KOPT-K1 (cell line): ENCODE results near the gene SMIM35.

Experiments
- H3K27ac ChIP-seq: fragments of 200-600 bp; sonication (generic); 2 replicates; pipeline ENCODE4 v1.5.1; 2016; ENCODE audit warnings: antibody characterized with exemption, mild to moderate bottlenecking, low read depth, low read length; ENCODE audit not compliant: poor library complexity, severe bottlenecking
- H3K36me3 ChIP-seq: fragments of 200-600 bp; sonication (generic); 2 replicates; pipeline ENCODE4 v1.5.1; 2017; ENCODE audit warnings: antibody characterized with exemption, mild to moderate bottlenecking, low read length, moderate library complexity; ENCODE audit not compliant: insufficient read depth
- H3K9me3 ChIP-seq: fragments of 200-600 bp; sonication (generic); 2 replicates; pipeline ENCODE4 v1.5.1; 2017; ENCODE audit warnings: antibody characterized with exemption, low read length, mild to moderate bottlenecking; ENCODE audit not compliant: insufficient read depth, poor library complexity, severe bottlenecking

Gene SMIM35

DNA sequence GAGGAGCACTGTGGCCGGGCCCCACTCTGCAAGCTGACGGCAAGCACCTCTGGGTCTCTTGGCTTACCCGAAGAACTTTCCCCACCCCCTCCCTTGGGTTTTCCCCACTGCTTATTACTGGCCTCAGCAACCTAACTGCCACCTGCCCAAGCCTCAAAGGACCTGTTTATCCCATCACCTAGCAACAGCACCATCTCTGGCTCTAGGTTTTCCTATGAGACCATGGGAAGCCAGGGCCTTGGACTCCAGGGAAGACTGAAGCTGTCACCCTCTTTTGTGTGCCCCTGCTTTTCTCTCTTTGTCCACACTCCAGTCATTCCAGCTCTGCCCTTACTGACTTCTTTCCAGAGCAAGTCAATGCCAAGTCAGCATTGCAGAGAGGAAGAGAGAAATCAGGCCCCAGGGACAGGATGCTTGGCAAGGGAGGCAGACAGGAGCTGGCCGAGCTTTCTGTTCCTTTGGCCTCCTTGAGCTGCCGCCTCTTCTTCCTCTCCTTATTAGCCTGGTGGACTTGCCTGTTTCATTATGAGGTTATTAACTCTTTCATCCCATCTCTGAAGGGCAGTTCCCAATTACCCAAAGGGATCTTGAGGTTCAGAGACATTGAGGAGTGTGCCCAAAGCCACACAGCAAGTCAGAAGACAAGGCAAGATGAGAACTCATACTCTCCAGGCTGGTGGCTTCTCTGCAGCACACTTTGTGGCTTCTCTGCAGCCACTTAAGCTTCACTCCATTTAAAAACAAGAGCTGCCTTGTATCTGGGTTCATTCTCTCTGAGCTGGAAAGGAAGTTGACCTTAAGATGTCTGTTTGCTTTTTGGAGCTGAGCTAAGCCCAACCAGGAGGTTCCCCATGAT is at the start of gene SMIM35:
Gene SMIM35 (minus strand): TSS at position 51 of the 856 bp plus-strand sequence. CDS start 206 bp downstream, outside the sequence.
- H3K27ac ChIP-seq, result no peak within 1 kb of the TSS
- no peaks in the 10 kb centered on the region for H3K36me3 ChIP-seq
- peaks cover 26% of the 10 kb centered on the region for H3K9me3 ChIP-seq

DNA sequence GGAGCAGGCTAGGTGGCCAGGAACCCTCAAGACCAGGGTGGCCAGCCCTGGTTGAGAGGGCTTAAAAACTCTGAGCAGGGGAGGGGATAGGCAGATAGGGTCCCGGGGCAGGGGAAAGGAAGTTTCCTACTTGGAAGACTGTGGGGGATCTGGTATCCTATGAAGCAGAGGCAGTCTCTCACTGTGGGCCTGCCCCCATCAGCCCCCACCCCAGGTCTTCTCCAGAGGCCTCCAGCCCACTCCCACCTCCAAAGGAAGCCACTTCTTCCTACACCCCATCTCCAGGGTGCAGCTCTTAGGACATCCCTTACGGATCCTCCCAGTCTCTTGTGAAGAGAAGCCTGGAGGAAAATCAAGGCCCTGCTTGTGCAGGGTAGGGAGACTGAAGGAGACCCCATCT is 49.6 kb upstream of the SMIM35 start:
- no peaks in the 10 kb centered on the region for H3K9me3 ChIP-seq
- H3K36me3 ChIP-seq, result no peaks in the 10 kb centered on the region
- no peak overlapping the region for H3K27ac ChIP-seq

DNA sequence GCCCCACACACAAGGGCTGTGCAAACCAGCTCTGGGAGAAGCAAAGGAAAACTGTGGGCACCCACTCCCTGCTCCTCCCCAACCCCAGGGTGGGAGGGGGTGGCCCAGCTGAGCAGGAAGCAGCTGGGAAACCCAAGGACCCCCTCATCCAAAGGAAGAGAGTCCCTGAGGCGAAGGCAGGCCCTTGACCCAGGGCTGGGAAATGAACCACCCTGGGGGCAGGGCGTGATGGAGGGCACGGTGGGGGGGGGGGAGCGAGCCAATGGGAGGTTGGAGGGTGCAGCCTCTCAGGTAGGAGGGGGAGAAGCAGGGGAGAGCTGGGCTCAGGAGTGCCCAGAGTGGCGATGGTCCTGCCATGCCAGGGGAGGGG is 49.0 kb upstream of the SMIM35 start:
- no peaks in the 10 kb centered on the region for H3K9me3 ChIP-seq
- no peaks in the 10 kb centered on the region for H3K36me3 ChIP-seq
- no peak overlapping the region for H3K27ac ChIP-seq

DNA sequence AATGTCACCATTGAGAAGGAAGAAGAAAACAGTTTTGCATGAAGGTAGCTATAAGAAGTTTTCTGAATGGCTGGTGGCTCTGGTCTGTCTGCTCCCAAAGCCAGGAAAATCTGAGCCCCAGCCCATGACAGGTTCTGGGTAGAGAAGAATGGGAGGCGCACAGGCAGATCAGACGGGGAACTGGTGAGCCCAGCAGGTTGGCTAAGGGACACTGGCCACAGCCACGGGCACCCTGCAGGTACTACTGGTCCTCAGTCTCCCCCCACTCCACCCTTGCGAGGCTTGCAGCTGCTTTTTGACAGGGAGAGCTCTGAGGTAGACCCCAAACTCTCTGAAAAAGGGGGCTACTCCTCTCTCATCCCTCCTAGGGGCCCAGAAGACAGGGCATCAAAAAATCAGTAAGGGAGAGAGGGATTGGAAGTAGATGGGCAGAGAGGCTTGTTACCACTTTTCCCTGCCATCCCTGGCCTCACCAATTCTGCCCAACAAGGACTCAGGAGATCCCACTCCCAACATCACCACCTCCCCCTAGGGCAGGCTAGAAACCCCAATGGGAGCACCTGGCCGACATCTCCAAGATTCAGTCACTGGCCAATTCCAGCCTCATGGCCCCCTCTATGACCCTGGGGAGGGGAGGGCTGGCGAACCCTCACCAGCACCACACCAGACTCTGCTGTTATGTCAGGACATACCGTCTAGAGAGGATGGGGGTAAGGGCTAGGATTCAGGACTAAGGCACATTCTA is 48.5 kb upstream of the SMIM35 start:
- Histone ChIP-seq H3K9me3 (no peaks in the 10 kb centered on the region), H3K36me3 (no peaks in the 10 kb centered on the region), H3K27ac (no peak overlapping the region)

DNA sequence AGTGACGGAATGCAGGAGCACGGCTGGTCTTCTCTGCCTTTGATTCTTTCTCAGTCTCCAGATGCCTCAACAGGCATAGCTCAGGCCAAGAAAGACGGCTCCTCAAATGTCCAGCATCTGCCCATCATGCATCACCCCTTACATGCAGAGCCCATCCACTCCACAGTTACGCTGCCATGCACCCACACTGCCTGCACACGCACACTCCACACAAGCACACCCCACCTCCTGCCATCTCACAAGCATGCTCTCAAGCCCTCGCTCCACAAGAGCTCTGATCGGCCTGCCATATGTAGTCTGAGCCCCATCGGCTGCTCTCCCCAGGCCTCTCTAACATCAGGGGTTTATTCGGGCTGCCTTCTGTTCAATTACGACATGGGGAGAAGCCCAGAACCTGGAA is 47.1 kb upstream of the SMIM35 start:
- Histone ChIP-seq H3K27ac (no peak overlapping the region), H3K36me3 (no peaks in the 10 kb centered on the region), H3K9me3 (no peaks in the 10 kb centered on the region)

DNA sequence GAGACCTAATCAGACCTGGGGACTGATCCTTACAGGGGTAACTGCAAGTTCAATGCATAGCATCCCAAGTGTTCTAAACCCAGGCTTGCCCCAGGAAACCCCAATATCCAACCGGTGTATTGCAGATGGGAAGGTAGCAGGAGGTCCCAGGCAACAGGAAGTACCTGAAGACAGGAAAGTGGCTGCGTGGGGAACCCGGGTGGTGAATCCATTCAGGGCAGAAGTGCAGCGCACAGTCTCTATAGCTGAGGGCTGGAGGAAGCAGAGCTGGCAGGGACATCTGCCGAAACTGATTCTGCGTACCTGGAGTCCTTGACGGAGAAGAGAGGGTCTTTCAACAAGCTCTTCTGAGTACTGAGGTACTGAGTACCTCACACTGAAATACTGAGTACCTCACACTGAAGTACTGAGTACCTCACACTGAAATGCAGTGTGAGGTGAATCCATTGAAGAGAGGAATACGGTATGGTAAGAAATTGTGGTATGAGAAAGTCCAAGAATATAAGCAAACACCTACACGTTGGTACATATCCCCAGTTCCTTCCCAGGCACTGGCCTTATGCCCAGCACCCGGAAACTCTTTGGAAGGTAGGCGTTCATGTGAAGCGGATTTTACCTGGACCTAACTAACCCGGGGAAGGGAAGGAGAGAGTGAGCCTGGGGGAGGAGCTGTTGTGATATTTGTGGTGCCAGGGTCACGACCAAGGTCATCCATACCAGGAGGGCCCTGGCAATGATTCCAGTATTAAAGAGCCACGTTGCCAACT is 45.8 kb upstream of the SMIM35 start:
- no peaks in the 10 kb centered on the region for H3K36me3 ChIP-seq
- no peaks in the 10 kb centered on the region for H3K9me3 ChIP-seq

DNA sequence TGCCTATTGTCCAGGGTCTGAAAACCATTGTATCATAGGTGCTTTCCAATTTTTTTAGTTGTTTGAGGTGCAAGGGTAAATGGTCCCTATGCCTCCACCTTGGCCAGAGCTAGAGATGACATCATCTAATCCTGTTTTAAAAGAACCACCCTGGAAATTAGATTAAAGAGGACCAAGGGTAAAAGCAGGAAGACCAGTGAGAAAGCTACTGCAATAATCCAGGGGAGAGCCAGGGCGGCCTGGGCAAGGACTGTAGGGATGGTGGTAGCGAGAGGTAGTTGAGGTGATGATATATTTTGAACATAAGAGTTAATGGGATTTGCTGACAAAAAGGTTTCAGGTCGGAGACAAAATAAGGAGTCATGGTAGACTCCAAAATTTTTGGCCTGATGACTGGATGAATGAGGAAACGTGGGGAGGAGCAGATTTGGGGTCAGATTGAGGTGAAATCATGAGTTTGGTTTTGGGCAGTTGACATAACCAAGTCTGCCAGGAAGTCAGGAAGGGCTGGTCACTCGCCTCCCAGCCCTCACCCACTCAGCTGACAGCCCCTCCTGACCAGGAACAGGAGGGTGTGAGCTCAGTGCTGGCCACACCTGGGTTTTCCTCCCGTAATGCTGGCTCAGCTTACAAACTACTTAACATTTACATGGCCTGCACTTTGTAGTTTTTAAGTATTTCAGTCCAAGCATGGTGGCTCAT is 42.9 kb upstream of the SMIM35 start:
- H3K9me3 ChIP-seq, result no peaks in the 10 kb centered on the region
- H3K36me3 ChIP-seq, result no peaks in the 10 kb centered on the region
- no peak overlapping the region for H3K27ac ChIP-seq

More for the DNA sequence above, 45.8 kb upstream of the SMIM35 start:
- no peak overlapping the region for H3K27ac ChIP-seq

DNA sequence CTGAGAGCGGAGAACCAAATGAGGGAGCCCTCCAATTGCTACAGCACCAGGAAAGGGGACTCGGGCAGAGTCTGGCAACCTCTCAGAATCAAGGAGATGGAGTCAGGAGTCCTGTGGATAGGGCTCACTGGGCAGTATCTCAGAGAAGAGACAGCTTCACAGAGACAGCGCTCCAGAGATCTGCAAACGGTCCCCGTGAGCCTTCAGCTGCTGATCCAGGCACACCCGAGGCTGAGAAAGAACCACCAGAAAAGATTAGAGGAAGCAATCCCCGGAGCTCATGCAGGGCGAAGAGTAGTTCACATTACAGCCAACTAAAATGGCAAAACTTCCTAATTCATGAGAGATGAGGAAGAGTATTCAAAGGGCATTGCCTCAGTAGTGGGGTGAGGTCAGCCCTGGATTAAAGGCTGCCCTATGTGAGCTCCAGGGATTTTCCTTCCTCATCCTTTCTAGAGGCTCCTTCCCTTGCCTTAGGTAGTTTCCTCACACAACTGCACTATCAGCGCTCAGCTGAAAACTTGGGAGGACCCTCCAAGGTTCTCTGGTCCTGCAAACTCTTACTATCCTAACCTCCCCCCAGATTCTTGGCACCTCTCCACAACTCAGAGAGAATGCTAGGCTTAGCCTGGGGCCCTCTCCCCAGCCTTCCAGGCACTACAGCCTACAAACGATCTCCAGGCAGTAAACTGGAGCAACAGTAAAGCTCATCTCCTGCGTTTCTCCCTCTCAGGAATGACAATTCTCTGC is 42.1 kb upstream of the SMIM35 start:
- no peaks in the 10 kb centered on the region for H3K36me3 ChIP-seq
- H3K9me3 ChIP-seq, result no peaks in the 10 kb centered on the region
- H3K27ac ChIP-seq, result no peak overlapping the region

DNA sequence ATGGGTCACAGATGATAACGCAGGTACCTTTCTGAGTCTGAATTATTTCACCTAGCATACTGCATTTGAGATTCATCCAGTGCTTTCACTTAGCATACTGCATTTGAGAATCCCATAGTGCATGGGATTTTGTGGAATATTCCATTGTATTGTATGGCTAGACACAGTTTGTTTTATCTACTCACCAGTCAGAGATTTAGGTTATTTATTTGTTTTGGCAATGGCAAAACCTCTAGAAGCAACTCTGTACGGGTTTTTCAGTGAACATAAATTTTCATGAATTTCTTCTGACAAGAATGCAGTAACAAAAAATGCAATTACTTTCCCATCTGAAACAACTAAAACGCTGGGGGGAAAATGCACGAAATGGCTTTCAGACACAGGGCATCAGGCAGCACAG is 41.5 kb upstream of the SMIM35 start:
- no peaks in the 10 kb centered on the region for H3K36me3 ChIP-seq
- no peaks in the 10 kb centered on the region for H3K9me3 ChIP-seq
- no peak overlapping the region for H3K27ac ChIP-seq

DNA sequence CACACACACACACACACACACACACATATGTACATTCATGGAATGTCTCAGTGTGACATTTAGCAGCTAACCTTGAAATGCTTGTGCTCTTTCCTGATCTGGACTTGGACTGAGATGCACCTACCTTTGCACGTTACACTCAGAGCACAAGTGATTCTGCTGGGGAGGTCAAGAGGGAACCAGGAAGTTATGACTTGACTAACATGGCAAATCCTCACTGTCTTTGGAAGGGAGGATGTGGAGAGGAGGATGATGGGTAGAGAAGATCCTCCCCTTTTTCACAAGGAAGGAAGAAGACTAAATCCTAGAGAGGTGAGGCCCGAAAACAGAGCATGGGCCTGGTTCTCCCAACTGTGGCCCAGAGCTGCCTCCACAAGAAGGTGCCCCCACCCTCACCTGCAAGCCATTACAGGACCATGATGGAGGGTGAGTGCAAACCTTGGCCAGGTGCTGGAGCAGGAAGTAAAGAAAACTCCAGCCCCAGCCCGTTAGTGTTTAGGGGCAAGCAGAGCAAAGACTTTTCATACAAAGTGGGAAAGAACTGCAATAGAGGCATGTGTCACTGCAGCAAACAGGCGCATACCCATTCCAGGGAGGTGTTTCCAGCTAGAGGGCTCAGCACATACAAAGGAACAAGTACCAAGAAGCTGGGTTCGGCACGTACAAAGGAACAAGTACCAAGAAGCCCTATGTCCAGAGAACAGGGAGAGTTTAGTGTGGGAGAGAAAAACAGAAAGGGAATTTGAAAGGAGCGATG is 39.5 kb upstream of the SMIM35 start:
- Histone ChIP-seq H3K9me3 (no peaks in the 10 kb centered on the region), H3K27ac (no peak overlapping the region), H3K36me3 (no peaks in the 10 kb centered on the region)

DNA sequence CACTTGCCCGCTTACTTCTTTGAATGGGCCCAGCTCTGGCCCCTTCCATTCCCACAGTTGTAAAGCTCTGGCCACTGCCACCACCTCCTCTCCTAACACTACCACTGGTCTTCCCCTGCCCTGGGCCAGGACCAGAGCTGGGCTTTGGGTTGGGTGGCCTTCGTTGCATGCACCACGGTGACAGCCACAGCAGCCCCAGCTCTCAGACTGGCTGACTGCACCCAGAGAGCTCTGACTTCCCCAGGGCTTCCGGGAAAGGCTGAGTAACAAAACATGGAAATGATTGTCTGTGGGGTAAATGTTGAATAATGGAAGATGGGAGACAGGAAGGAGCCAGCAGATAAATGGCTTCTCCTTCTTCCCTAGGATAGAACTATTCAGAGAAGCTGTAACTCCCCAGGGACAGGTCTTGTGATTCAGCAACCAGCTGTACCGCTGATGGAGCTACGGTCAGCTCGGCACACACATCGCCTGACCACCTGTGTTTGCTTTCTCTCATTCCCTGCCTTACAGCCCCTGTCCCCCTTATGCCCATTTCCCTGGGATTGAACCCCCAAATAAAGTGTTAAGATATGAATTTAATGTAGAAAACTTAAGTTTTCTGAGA is 38.3 kb upstream of the SMIM35 start:
- Histone ChIP-seq H3K27ac (no peak overlapping the region), H3K9me3 (peaks cover 6% of the 10 kb centered on the region), H3K36me3 (no peaks in the 10 kb centered on the region)

DNA sequence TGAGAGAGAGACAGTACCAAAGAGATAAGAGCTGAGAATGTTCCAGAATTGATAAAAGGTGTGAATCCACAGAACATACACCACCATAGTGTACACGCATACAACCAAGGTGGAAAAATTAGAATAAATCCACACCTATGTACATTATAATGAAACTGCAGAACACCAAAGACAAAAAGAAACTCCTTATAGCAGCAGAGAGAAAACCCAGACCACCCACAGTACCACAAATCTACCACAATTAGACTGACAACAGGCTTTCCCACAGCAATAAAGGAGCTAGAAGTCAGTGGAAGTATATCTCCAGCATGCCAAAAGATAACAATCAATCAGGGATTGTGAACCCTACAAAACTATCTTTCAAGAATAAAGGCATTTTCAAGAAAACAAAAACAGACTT is 34.0 kb upstream of the SMIM35 start:
- H3K9me3 ChIP-seq, result peaks cover 6% of the 10 kb centered on the region
- no peaks in the 10 kb centered on the region for H3K36me3 ChIP-seq
- no peak overlapping the region for H3K27ac ChIP-seq

DNA sequence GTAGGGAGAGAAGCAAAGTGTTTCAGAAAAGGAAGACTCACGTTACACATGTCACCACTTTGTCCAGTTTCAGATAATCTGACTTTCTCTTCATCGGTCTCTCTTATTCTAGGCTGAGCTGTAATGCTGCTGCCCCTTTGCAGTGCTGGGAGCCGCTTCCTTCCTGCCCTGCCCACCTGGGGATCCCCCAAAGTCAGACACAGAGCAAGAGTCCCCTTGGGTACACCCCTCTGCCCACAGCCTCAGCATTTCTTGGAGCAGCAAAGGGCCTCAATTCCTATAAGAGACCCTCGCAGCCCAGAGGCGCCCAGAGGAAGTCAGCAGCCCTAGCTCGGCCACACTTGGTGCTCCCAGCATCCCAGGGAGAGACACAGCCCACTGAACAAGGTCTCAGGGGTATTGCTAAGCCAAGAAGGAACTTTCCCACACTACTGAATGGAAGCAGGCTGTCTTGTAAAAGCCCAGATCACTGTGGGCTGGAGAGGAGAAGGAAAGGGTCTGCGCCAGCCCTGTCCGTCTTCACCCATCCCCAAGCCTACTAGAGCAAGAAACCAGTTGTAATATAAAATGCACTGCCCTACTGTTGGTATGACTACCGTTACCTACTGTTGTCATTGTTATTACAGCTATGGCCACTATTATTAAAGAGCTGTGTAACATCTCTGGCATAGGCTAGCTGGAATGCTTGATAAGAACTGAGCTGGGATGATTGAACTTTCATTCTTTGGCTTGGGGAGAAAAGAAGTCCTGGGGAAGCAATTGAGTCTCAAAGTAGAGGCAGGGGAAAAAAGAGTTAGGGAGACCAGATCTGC is 31.2 kb upstream of the SMIM35 start:
- Histone ChIP-seq H3K9me3 (peaks cover 6% of the 10 kb centered on the region), H3K36me3 (no peaks in the 10 kb centered on the region), H3K27ac (no peak overlapping the region)
